Neural progenitor cell (in vitro differentiated cells): ENCODE measurements around the gene CREB5. TPM values are rescaled to one million over a fixed set of nuclear protein-coding genes. Genes with fewer than 3 reads are reported as not detected.

Experiments
- DNase-seq: peaks from one replicate; pipeline ENCODE4 v3.0.0-alpha.2; 2016; ENCODE audit warnings: low spot score
- H2AFZ ChIP-seq: fragments of 200-600 bp; sonication (generic); replicated peaks from 2 replicates; pipeline ENCODE4 v1.6.1; 2016; ENCODE audit warnings: antibody characterized with exemption
- H3F3A ChIP-seq: fragments of 200-600 bp; sonication (generic); 2 replicates; pipeline ENCODE4 v1.6.1; 2016; ENCODE audit warnings: antibody characterized with exemption, low read depth
- H3K27ac ChIP-seq: fragments of 200-600 bp; sonication (generic); 2 replicates; pipeline ENCODE4 v1.5.1; 2016; ENCODE audit warnings: mild to moderate bottlenecking
- H3K27me3 ChIP-seq: fragments of 200-600 bp; sonication (generic); 2 replicates; pipeline ENCODE4 v1.6.1; 2016; ENCODE audit warnings: mild to moderate bottlenecking, moderate library complexity
- H3K36me3 ChIP-seq: fragments of 200-600 bp; sonication (generic); 2 replicates; pipeline ENCODE4 v1.5.1; 2016
- H3K4me1 ChIP-seq: fragments of 200-600 bp; sonication (generic); 2 replicates; pipeline ENCODE4 v1.6.1; 2016; ENCODE audit warnings: mixed run types
- H3K4me2 ChIP-seq: fragments of 200-600 bp; sonication (generic); 2 replicates; pipeline ENCODE4 v1.6.1; 2016
- H3K4me3 ChIP-seq: fragments of 200-600 bp; sonication (generic); 2 replicates; pipeline ENCODE4 v1.5.1; 2016
- H3K79me2 ChIP-seq: fragments of 200-600 bp; sonication (generic); 2 replicates; pipeline ENCODE4 v1.6.1; 2016; ENCODE audit warnings: low read depth
- H3K9ac ChIP-seq: fragments of 200-600 bp; sonication (generic); 2 replicates; pipeline ENCODE4 v1.6.1; 2016
- H3K9me3 ChIP-seq: fragments of 200-600 bp; sonication (generic); 2 replicates; pipeline ENCODE4 v1.5.1; 2016; ENCODE audit warnings: low read depth
- H4K20me1 ChIP-seq: fragments of 200-600 bp; sonication (generic); 2 replicates; pipeline ENCODE4 v1.6.1; 2016; ENCODE audit warnings: low read depth
- H3K27ac Mint-ChIP-seq: 3 replicates; pipeline ENCODE4 v1.8.0; 2021; ENCODE audit warnings: mixed read lengths
- H3K27me3 Mint-ChIP-seq: 2 replicates; pipeline ENCODE4 v1.8.0; 2022; ENCODE audit warnings: low read depth, mild to moderate bottlenecking, inconsistent platforms, moderate library complexity, mixed read lengths; ENCODE audit not compliant: insufficient read depth
- H3K36me3 Mint-ChIP-seq: 3 replicates; pipeline ENCODE4 v1.8.0; 2021; ENCODE audit warnings: mixed read lengths
- H3K4me1 Mint-ChIP-seq: 3 replicates; pipeline ENCODE4 v1.8.0; 2021; ENCODE audit warnings: mixed read lengths
- H3K4me3 Mint-ChIP-seq: 3 replicates; pipeline ENCODE4 v1.8.0; 2021; ENCODE audit warnings: mild to moderate bottlenecking, moderate library complexity, mixed read lengths
- H3K9me3 Mint-ChIP-seq: 3 replicates; pipeline ENCODE4 v1.8.0; 2020; ENCODE audit warnings: mixed read lengths
- EZH2 ChIP-seq: fragments of 200-600 bp; sonication (generic); IDR thresholded peaks from 2 replicates; pipeline ENCODE4 v1.6.1; 2017; ENCODE audit warnings: antibody characterized with exemption, mild to moderate bottlenecking, moderate library complexity
- EZH2phosphoT487 ChIP-seq: fragments of 200-600 bp; sonication (generic); IDR thresholded peaks from 2 replicates; pipeline ENCODE4 v1.6.1; 2017; ENCODE audit warnings: antibody characterized with exemption
- total RNA-seq: library from RNA; depleted of rRNA; stranded (reverse); fragments of >200 nt; gene quantifications from 2 replicates; pipeline ENCODE4 v1.2.3, GENCODE V29; 2015; ENCODE audit warnings: low replicate concordance
- TF ChIP-seq, protein P1 (sequence below): fragments of 200-600 bp; sonication (generic); IDR thresholded peaks from 2 replicates; pipeline ENCODE4 v1.5.1; 2017; ENCODE audit warnings: antibody characterized with exemption, mild to moderate bottlenecking

The CREB5 gene
- total RNA-seq, 1 donor from 2014 or later: 1.2 TPM

GRCh38 chr7:28565980-28566379, 153.7 kb downstream of the CREB5 start:
- H3K79me2 ChIP-seq: no peaks in the 10 kb centered on the region
- H3K9me3 Mint-ChIP-seq: no peaks in the 10 kb centered on the region
- H3K27me3 ChIP-seq: no peaks in the 10 kb centered on the region
- H3K4me3 Mint-ChIP-seq: no peak overlapping the region
- TF ChIP-seq, protein P1, sequence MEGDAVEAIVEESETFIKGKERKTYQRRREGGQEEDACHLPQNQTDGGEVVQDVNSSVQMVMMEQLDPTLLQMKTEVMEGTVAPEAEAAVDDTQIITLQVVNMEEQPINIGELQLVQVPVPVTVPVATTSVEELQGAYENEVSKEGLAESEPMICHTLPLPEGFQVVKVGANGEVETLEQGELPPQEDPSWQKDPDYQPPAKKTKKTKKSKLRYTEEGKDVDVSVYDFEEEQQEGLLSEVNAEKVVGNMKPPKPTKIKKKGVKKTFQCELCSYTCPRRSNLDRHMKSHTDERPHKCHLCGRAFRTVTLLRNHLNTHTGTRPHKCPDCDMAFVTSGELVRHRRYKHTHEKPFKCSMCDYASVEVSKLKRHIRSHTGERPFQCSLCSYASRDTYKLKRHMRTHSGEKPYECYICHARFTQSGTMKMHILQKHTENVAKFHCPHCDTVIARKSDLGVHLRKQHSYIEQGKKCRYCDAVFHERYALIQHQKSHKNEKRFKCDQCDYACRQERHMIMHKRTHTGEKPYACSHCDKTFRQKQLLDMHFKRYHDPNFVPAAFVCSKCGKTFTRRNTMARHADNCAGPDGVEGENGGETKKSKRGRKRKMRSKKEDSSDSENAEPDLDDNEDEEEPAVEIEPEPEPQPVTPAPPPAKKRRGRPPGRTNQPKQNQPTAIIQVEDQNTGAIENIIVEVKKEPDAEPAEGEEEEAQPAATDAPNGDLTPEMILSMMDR: no peak
- TF ChIP-seq EZH2phosphoT487: no peak
- no peak for TF ChIP-seq EZH2
- no peaks in the 10 kb centered on the region for H4K20me1 ChIP-seq
- DNase-seq: no peak
- no peaks in the 10 kb centered on the region for H3K4me1 ChIP-seq
- H3K36me3 ChIP-seq: no peaks in the 10 kb centered on the region
- no peak overlapping the region for H3K27ac Mint-ChIP-seq
- no peaks in the 10 kb centered on the region for H3K27me3 Mint-ChIP-seq
- no peak overlapping the region for H3K4me2 ChIP-seq
- H3F3A ChIP-seq: no peaks in the 10 kb centered on the region
- no peak overlapping the region for H3K27ac ChIP-seq
- H3K4me1 Mint-ChIP-seq: no peaks in the 10 kb centered on the region
- H3K36me3 Mint-ChIP-seq: no peaks in the 10 kb centered on the region
- H3K9ac ChIP-seq: no peak overlapping the region
- no peaks in the 10 kb centered on the region for H3K9me3 ChIP-seq
- no peak overlapping the region for H3K4me3 ChIP-seq
- no peak overlapping the region for H2AFZ ChIP-seq

GRCh38 chr7:28570113-28570969, 158.0 kb downstream of the CREB5 start:
- Histone ChIP-seq H3K9ac (no peak overlapping the region), H3K79me2 (no peaks in the 10 kb centered on the region), H3K36me3 (no peaks in the 10 kb centered on the region), H3K4me1 (peaks cover 11% of the 10 kb centered on the region), H3K9me3 (no peaks in the 10 kb centered on the region), H4K20me1 (no peaks in the 10 kb centered on the region), H3K4me2 (no peak overlapping the region), H3K27me3 (no peaks in the 10 kb centered on the region), H3F3A (no peaks in the 10 kb centered on the region), H3K27ac (no peak overlapping the region), H3K4me3 (no peak overlapping the region), H2AFZ (no peak overlapping the region)
- TF ChIP-seq, protein P1: no peak
- TF ChIP-seq EZH2: no peak
- TF ChIP-seq EZH2phosphoT487: no peak
- peaks cover 4% of the 10 kb centered on the region for H3K4me1 Mint-ChIP-seq
- H3K36me3 Mint-ChIP-seq: no peaks in the 10 kb centered on the region
- H3K27me3 Mint-ChIP-seq: no peaks in the 10 kb centered on the region
- H3K27ac Mint-ChIP-seq: no peak overlapping the region
- H3K9me3 Mint-ChIP-seq: no peaks in the 10 kb centered on the region
- DNase-seq: no peak
- H3K4me3 Mint-ChIP-seq: no peak overlapping the region

DNA sequence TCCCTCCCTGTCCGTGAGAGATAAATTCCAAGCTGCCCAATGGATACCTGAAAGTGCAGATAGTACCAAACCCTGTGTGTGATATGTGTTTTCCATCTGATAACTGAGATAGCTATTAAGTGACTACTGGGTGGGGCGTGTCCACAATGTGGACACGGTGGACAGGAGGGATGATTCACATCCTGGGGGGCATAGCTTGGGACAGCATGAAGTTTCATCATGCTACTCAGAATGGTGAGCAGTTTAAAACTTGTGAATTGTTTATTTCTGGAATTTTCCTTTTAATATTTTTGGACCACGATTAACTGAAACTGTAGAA, 158.6 kb downstream of the CREB5 start:
- Mint-ChIP-seq H3K36me3 (no peaks in the 10 kb centered on the region), H3K9me3 (no peaks in the 10 kb centered on the region), H3K27me3 (no peaks in the 10 kb centered on the region), H3K4me1 (peaks cover 4% of the 10 kb centered on the region), H3K4me3 (no peak overlapping the region), H3K27ac (no peak overlapping the region)
- H3K36me3 ChIP-seq: no peaks in the 10 kb centered on the region
- H4K20me1 ChIP-seq: no peaks in the 10 kb centered on the region
- H3K9me3 ChIP-seq: no peaks in the 10 kb centered on the region
- H3K9ac ChIP-seq: no peak overlapping the region
- DNase-seq: no peak
- no peaks in the 10 kb centered on the region for H3F3A ChIP-seq
- H3K27me3 ChIP-seq: no peaks in the 10 kb centered on the region
- H3K79me2 ChIP-seq: no peaks in the 10 kb centered on the region
- no peak for TF ChIP-seq EZH2
- no peak for TF ChIP-seq EZH2phosphoT487
- TF ChIP-seq, protein P1: no peak
- peaks cover 11% of the 10 kb centered on the region for H3K4me1 ChIP-seq
- no peak overlapping the region for H2AFZ ChIP-seq
- no peak overlapping the region for H3K4me3 ChIP-seq
- no peak overlapping the region for H3K27ac ChIP-seq
- no peak overlapping the region for H3K4me2 ChIP-seq
